ENCODE data around the gene NUP210.

DNA sequence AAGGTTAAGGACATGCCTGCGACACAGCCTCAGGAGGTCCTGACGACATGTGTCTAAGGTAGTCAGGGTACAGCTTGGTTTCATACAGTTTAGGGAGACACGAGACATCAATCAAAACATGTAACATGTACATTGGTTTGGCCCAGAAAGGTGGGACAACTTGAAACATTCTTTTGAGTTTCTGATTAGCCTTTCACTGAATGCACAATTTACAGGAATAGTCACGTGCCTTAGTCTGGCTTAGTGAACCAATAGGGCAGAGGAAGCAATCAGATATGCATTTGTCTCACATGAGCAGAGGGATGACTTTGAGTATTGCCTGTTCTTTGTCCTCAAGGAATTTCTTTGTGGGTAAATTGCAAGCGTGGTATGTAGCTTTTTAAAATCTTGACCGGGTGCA is 35.5 kb upstream of the NUP210 start:
- TF ChIP-seq, protein P1, sequence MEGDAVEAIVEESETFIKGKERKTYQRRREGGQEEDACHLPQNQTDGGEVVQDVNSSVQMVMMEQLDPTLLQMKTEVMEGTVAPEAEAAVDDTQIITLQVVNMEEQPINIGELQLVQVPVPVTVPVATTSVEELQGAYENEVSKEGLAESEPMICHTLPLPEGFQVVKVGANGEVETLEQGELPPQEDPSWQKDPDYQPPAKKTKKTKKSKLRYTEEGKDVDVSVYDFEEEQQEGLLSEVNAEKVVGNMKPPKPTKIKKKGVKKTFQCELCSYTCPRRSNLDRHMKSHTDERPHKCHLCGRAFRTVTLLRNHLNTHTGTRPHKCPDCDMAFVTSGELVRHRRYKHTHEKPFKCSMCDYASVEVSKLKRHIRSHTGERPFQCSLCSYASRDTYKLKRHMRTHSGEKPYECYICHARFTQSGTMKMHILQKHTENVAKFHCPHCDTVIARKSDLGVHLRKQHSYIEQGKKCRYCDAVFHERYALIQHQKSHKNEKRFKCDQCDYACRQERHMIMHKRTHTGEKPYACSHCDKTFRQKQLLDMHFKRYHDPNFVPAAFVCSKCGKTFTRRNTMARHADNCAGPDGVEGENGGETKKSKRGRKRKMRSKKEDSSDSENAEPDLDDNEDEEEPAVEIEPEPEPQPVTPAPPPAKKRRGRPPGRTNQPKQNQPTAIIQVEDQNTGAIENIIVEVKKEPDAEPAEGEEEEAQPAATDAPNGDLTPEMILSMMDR (conservative IDR thresholded peaks at IDR 0.05; ENCODE audit: low read length) = no peak
- TF ChIP-seq EZH2phosphoT487 (IDR thresholded peaks at IDR 0.05; ENCODE audit: borderline replicate concordance) = no peak
